Osteocyte (in vitro differentiated cells): Measurements from ENCODE around the gene C9orf153. TPM values are rescaled to one million over a fixed set of nuclear protein-coding genes. Genes with fewer than 3 reads are reported as not detected.

Source experiments
- DNase-seq: peaks from one replicate; pipeline ENCODE4 v3.0.0; 2021; ENCODE audit warnings: mixed read lengths; ENCODE audit not compliant: unreplicated experiment; ENCODE audit errors: extremely low spot score
- H3K27ac Mint-ChIP-seq: one replicate; pipeline ENCODE4 v1.8.0; 2021; ENCODE audit warnings: mild to moderate bottlenecking, mixed read lengths; ENCODE audit not compliant: unreplicated experiment
- H3K27me3 Mint-ChIP-seq: one replicate; pipeline ENCODE4 v1.8.0; 2021; ENCODE audit warnings: mixed read lengths; ENCODE audit not compliant: unreplicated experiment
- H3K36me3 Mint-ChIP-seq: one replicate; pipeline ENCODE4 v1.8.0; 2021; ENCODE audit warnings: mixed read lengths; ENCODE audit not compliant: unreplicated experiment
- H3K4me1 Mint-ChIP-seq: one replicate; pipeline ENCODE4 v1.8.0; 2021; ENCODE audit warnings: mixed read lengths; ENCODE audit not compliant: unreplicated experiment
- H3K4me3 Mint-ChIP-seq: one replicate; pipeline ENCODE4 v1.8.0; 2021; ENCODE audit warnings: mild to moderate bottlenecking, moderate library complexity, mixed read lengths; ENCODE audit not compliant: unreplicated experiment
- H3K9me3 Mint-ChIP-seq: one replicate; pipeline ENCODE4 v1.8.0; 2021; ENCODE audit warnings: mixed read lengths; ENCODE audit not compliant: unreplicated experiment
- CTCF ChIP-seq: fragments of 200-600 bp; sonication (generic); IDR thresholded peaks from 2 replicates; pipeline ENCODE4 v1.5.0; 2021; ENCODE audit warnings: antibody characterized with exemption, mild to moderate bottlenecking, moderate library complexity
- total RNA-seq: library from RNA; stranded (reverse); gene quantifications from 2 replicates; pipeline ENCODE4 v1.2.1, GENCODE V29; 2021

Gene C9orf153
- total RNA-seq, 1 donor from 2014 or later = 0.40 TPM

GRCh38 chr9:86186696-86187095, 72.8 kb downstream of the C9orf153 start:
- DNase-seq = peak; percentile 60
- TF ChIP-seq CTCF = no peak
- H3K4me1 Mint-ChIP-seq = peaks cover 2% of the 10 kb centered on the region
- no peaks in the 10 kb centered on the region for H3K36me3 Mint-ChIP-seq
- H3K9me3 Mint-ChIP-seq = no peaks in the 10 kb centered on the region
- H3K27me3 Mint-ChIP-seq = peaks cover 28% of the 10 kb centered on the region
- H3K27ac Mint-ChIP-seq = no peak overlapping the region
- no peak overlapping the region for H3K4me3 Mint-ChIP-seq

- H3K4me1 Mint-ChIP-seq = peaks cover 2% of the 10 kb centered on the region
- TF ChIP-seq CTCF = no peak
- peaks cover 23% of the 10 kb centered on the region for H3K27me3 Mint-ChIP-seq
- peak; percentile 69 for DNase-seq
- H3K36me3 Mint-ChIP-seq = no peaks in the 10 kb centered on the region
- H3K9me3 Mint-ChIP-seq = no peaks in the 10 kb centered on the region
- no peak overlapping the region for H3K4me3 Mint-ChIP-seq
- H3K27ac Mint-ChIP-seq = no peak overlapping the region
Observed at GRCh38 chr9:86185872-86186271, 73.6 kb downstream of the C9orf153 start.

- no peaks in the 10 kb centered on the region for H3K9me3 Mint-ChIP-seq
- peaks cover 12% of the 10 kb centered on the region for H3K27me3 Mint-ChIP-seq
- no peaks in the 10 kb centered on the region for H3K36me3 Mint-ChIP-seq
- H3K4me3 Mint-ChIP-seq = no peak overlapping the region
- no peak overlapping the region for H3K27ac Mint-ChIP-seq
- peaks cover 2% of the 10 kb centered on the region for H3K4me1 Mint-ChIP-seq
- DNase-seq = peak; percentile 60
- TF ChIP-seq CTCF = no peak
Observed at GRCh38 chr9:86184138-86184524, 75.3 kb downstream of the C9orf153 start.

GRCh38 chr9:86183229-86184137, 76.0 kb downstream of the C9orf153 start:
- Mint-ChIP-seq H3K27ac (no peak overlapping the region), H3K9me3 (no peaks in the 10 kb centered on the region), H3K4me3 (no peak overlapping the region), H3K4me1 (peaks cover 2% of the 10 kb centered on the region), H3K27me3 (peaks cover 16% of the 10 kb centered on the region), H3K36me3 (no peaks in the 10 kb centered on the region)
- no peak for DNase-seq
- no peak for TF ChIP-seq CTCF
